Measurements from ENCODE around the gene MYO9B.
"Not testable (repeated sequence)": the region's sequence is repeated elsewhere in the genome, so short reads cannot be mapped to it uniquely, and the experiment has no call there.

Gene MYO9B

GRCh38 chr19:17114414-17114831, 38.8 kb downstream of the MYO9B start:
- no peak for DNase-seq (ENCODE audit: low read depth in 1 of 2, low spot score in 1 of 2)

GRCh38 chr19:17116996-17117702, 41.6 kb downstream of the MYO9B start:
- no peak for DNase-seq (ENCODE audit: low read depth in 1 of 2, low spot score in 1 of 2)

GRCh38 chr19:17118957-17119356, 43.4 kb downstream of the MYO9B start:
- DNase-seq (ENCODE audit: low read depth in 1 of 2, low spot score in 1 of 2), result no peak

GRCh38 chr19:17121736-17122293, 46.2 kb downstream of the MYO9B start:
- DNase-seq (ENCODE audit: low read depth in 1 of 2, low spot score in 1 of 2), result no peak

- no peak for DNase-seq (ENCODE audit: low read depth in 1 of 2, low spot score in 1 of 2)
These were observed 47.5 kb downstream of the MYO9B start for GRCh38 chr19:17123041-17123440.

GRCh38 chr19:17124025-17124424, 48.4 kb downstream of the MYO9B start:
- no peak for DNase-seq (ENCODE audit: low read depth in 1 of 2, low spot score in 1 of 2)

GRCh38 chr19:17125062-17125727, 49.6 kb downstream of the MYO9B start:
- DNase-seq (ENCODE audit: low read depth in 1 of 2, low spot score in 1 of 2), result no peak

- peak; percentile 27 to 52 for DNase-seq (ENCODE audit: low read depth in 1 of 2, low spot score in 1 of 2)
These were observed 50.4 kb downstream of the MYO9B start for GRCh38 chr19:17125728-17126677.

- no peak for DNase-seq (ENCODE audit: low read depth in 1 of 2, low spot score in 1 of 2)
These were observed 52.1 kb downstream of the MYO9B start for GRCh38 chr19:17127671-17128070.

- DNase-seq (ENCODE audit: low read depth in 1 of 2, low spot score in 1 of 2), result no peak
These were observed 52.8 kb downstream of the MYO9B start for GRCh38 chr19:17128403-17128802.

- DNase-seq (ENCODE audit: low read depth in 1 of 2, low spot score in 1 of 2), result no peak
These were observed 53.2 kb downstream of the MYO9B start for GRCh38 chr19:17128820-17129219.

GRCh38 chr19:17129377-17129776, 53.8 kb downstream of the MYO9B start:
- no peak for DNase-seq (ENCODE audit: low read depth in 1 of 2, low spot score in 1 of 2)

GRCh38 chr19:17135001-17135853, 59.6 kb downstream of the MYO9B start:
- DNase-seq (ENCODE audit: low read depth in 1 of 2, low spot score in 1 of 2), result no peak

GRCh38 chr19:17136021-17136420, 60.4 kb downstream of the MYO9B start:
- DNase-seq (ENCODE audit: low read depth in 1 of 2, low spot score in 1 of 2), result no peak

- no peak for DNase-seq (ENCODE audit: low read depth in 1 of 2, low spot score in 1 of 2)
These were observed 61.0 kb downstream of the MYO9B start for GRCh38 chr19:17136617-17137016.

- no peak for DNase-seq (ENCODE audit: low read depth in 1 of 2, low spot score in 1 of 2)
These were observed 61.8 kb downstream of the MYO9B start for GRCh38 chr19:17137417-17137816.

- DNase-seq (ENCODE audit: low read depth in 1 of 2, low spot score in 1 of 2), result not testable (repeated sequence)
These were observed 62.7 kb downstream of the MYO9B start for GRCh38 chr19:17138052-17138846.

- no peak for DNase-seq (ENCODE audit: low read depth in 1 of 2, low spot score in 1 of 2)
These were observed 63.5 kb downstream of the MYO9B start for GRCh38 chr19:17138937-17139598.

- DNase-seq (ENCODE audit: low read depth in 1 of 2, low spot score in 1 of 2), result not testable (repeated sequence)
These were observed 69.2 kb downstream of the MYO9B start for GRCh38 chr19:17144771-17145170.

Measured in stimulated activated CD4-positive, alpha-beta T cell treated with anti-CD3 and anti-CD28 coated beads, Interleukin-15, amount 100 ng/mL, for 1 hour (primary cell).